BE2C (cell line): ENCODE data around the gene RAD18.

Experiments used
- DNase-seq: peaks from one replicate; pipeline ENCODE4 v3.0.0-alpha.2; 2020
- H3K27me3 ChIP-seq: fragments of 250-450 bp; sonication (Bioruptor Pico); 2 replicates; pipeline ENCODE4 v1.5.1; 2020; ENCODE audit warnings: mild to moderate bottlenecking
- H3K36me3 ChIP-seq: fragments of 250-450 bp; sonication (Bioruptor Pico); 2 replicates; pipeline ENCODE4 v1.5.1; 2020; ENCODE audit warnings: mild to moderate bottlenecking
- H3K4me1 ChIP-seq: fragments of 250-450 bp; sonication (Bioruptor Pico); 2 replicates; pipeline ENCODE4 v1.5.1; 2020
- H3K4me3 ChIP-seq: 2 replicates; pipeline ENCODE4 v1.5.1; 2011; ENCODE audit warnings: low read depth, low read length
- H3K9me3 ChIP-seq: fragments of 250-450 bp; sonication (Bioruptor Pico); 2 replicates; pipeline ENCODE4 v1.5.1; 2020
- TF ChIP-seq, protein P1 (sequence below): IDR thresholded peaks from 2 replicates; pipeline ENCODE4 v1.5.1; 2012; ENCODE audit warnings: mild to moderate bottlenecking, low read depth, low read length

Gene RAD18

GRCh38 chr3:8839607-8840325, 123.5 kb downstream of the RAD18 start:
- Histone ChIP-seq H3K9me3 (no peaks in the 10 kb centered on the region), H3K4me3 (no peak overlapping the region), H3K27me3 (no peaks in the 10 kb centered on the region), H3K36me3 (no peaks in the 10 kb centered on the region), H3K4me1 (no peaks in the 10 kb centered on the region)
- no peak for DNase-seq
- TF ChIP-seq, protein P1, sequence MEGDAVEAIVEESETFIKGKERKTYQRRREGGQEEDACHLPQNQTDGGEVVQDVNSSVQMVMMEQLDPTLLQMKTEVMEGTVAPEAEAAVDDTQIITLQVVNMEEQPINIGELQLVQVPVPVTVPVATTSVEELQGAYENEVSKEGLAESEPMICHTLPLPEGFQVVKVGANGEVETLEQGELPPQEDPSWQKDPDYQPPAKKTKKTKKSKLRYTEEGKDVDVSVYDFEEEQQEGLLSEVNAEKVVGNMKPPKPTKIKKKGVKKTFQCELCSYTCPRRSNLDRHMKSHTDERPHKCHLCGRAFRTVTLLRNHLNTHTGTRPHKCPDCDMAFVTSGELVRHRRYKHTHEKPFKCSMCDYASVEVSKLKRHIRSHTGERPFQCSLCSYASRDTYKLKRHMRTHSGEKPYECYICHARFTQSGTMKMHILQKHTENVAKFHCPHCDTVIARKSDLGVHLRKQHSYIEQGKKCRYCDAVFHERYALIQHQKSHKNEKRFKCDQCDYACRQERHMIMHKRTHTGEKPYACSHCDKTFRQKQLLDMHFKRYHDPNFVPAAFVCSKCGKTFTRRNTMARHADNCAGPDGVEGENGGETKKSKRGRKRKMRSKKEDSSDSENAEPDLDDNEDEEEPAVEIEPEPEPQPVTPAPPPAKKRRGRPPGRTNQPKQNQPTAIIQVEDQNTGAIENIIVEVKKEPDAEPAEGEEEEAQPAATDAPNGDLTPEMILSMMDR: no peak

- Histone ChIP-seq H3K4me3 (no peak overlapping the region), H3K36me3 (no peaks in the 10 kb centered on the region), H3K27me3 (no peaks in the 10 kb centered on the region), H3K9me3 (no peaks in the 10 kb centered on the region), H3K4me1 (no peaks in the 10 kb centered on the region)
- TF ChIP-seq, protein P1: no peak
- DNase-seq: no peak
Measured at GRCh38 chr3:8838765-8839423, 124.4 kb downstream of the RAD18 start.

- TF ChIP-seq, protein P1: no peak
- Histone ChIP-seq H3K4me1 (no peaks in the 10 kb centered on the region), H3K9me3 (no peaks in the 10 kb centered on the region), H3K36me3 (no peaks in the 10 kb centered on the region), H3K4me3 (no peak overlapping the region), H3K27me3 (no peaks in the 10 kb centered on the region)
- no peak for DNase-seq
Measured at GRCh38 chr3:8838234-8838633, 125.0 kb downstream of the RAD18 start.

DNA sequence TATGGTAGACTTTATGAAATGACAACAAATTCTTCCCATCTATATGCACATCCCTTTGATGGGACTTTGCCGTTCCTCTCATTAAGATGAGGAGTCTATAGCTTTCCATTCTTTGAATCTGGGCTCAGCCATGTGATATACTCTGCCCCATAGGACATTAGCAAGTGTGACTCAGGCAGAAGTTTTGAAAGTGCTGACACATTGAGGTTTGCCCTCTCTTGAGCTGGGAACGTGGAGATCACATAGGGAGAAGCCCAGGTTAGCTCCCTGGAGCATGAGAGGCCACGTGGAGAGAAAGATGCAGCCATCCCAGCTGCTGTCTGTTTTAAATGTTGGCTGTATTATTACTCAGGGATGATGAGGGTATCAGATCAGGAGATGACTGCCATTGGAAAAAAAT, 126.1 kb downstream of the RAD18 start:
- no peak for DNase-seq
- Histone ChIP-seq H3K36me3 (no peaks in the 10 kb centered on the region), H3K4me1 (no peaks in the 10 kb centered on the region), H3K9me3 (no peaks in the 10 kb centered on the region), H3K4me3 (no peak overlapping the region), H3K27me3 (no peaks in the 10 kb centered on the region)
- TF ChIP-seq, protein P1: no peak

- no peaks in the 10 kb centered on the region for H3K9me3 ChIP-seq
- no peaks in the 10 kb centered on the region for H3K27me3 ChIP-seq
- H3K4me1 ChIP-seq: no peaks in the 10 kb centered on the region
- H3K4me3 ChIP-seq: no peak overlapping the region
- no peak for DNase-seq
- H3K36me3 ChIP-seq: no peaks in the 10 kb centered on the region
- TF ChIP-seq, protein P1: no peak
Measured at GRCh38 chr3:8836096-8836495, 127.2 kb downstream of the RAD18 start.

DNA sequence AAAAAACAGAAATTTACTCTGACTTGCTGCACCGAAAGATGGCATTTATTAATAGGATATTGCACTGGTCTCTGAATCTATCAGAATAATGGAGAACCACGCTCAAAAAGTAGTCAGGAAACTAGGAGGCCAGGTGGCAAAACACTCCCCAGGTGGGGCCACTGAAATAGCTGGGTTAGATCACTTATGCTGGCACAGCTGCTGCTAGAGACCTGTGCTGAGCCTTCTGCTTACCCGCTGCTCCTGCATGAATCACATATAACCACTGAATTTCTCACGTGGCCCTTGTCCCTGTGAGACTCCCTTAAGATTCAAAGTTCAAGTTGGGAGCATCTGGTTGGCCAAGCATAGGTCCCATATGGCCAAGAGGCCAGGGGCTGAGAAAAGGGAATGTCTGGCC, 127.9 kb downstream of the RAD18 start:
- H3K36me3 ChIP-seq: no peaks in the 10 kb centered on the region
- no peak for DNase-seq
- no peaks in the 10 kb centered on the region for H3K27me3 ChIP-seq
- TF ChIP-seq, protein P1: no peak
- no peaks in the 10 kb centered on the region for H3K9me3 ChIP-seq
- no peaks in the 10 kb centered on the region for H3K4me1 ChIP-seq
- H3K4me3 ChIP-seq: no peak overlapping the region
